ENCODE results near the gene CTIF.

The CTIF gene

DNA sequence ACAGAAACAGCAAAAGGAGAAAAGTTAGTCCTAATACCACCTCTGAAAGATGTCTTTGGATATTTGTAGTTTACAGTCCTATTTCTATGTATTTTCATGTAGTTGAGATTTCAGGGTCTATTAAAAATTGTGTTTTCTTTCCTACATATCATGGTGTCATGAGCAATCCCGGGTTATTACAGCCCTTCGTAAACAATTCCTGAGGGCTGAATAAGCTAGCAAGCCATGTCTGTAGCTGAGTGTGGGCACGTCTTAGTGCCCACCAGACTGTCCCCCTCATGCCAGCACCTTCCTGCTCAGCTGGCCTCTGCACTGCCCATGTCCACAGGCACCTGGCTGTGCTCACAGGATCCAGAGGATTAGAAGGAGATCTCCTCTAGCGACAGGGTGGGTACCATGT lies 60.6 kb downstream of the CTIF start:
- DNase-seq (ENCODE audit: low read depth in 1 of 2, low spot score in 1 of 2): no peak

- DNase-seq (ENCODE audit: low read depth in 1 of 2, low spot score in 1 of 2): no peak
Measured at GRCh38 chr18:48600046-48600445, 61.2 kb downstream of the CTIF start.

GRCh38 chr18:48600456-48601090 lies 61.7 kb downstream of the CTIF start:
- no peak for DNase-seq (ENCODE audit: low read depth in 1 of 2, low spot score in 1 of 2)

DNA sequence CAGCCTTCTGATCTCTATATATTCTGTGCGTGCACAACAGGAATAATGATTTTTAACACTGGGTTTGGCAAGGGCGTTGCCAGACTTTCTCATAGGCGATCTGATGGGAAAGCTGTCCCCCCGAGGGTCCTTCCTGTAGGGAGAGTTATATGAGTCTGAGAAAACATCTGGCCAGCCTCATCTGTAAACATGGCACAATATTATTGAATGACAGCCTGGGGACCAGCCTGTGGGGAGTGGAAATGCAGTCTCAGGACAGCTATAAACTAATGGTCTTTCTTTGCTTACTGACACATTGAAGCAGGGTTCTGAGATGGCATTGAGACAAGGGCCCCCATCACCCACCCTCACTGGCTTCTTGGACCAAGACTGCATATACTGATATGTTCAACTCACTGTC lies 62.5 kb downstream of the CTIF start:
- no peak for DNase-seq (ENCODE audit: low read depth in 1 of 2, low spot score in 1 of 2)

DNA sequence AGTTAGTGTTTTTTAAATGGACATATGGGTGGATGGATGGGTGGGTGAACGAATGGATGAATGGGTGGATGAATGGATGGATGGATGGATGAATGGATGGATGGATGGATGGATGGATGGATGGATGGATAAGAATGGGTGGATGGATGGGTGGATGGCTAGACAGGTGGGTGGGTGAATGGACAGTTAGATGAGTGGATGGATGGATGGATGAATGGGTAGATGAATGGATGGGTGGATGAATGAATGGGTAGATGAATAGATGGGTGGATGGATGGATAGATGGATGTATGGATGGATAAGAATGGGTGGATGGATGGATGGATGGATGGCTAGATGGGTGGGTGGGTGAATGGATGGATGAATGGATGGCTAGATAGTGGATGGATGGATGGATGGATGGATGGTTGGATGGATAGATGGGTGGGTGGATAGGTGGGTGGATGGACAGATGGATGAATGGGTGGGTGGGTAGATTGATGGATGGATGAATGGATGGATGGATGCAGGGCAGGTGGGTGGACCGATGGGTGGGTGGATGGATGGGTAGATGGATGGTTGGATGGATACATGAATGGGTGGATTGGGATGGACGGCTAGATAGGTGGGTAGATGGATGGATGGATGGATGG lies 64.0 kb downstream of the CTIF start:
- no peak for DNase-seq (ENCODE audit: low read depth in 1 of 2, low spot score in 1 of 2)

GRCh38 chr18:48605408-48605845 lies 66.6 kb downstream of the CTIF start:
- DNase-seq (ENCODE audit: low read depth in 1 of 2, low spot score in 1 of 2): no peak

DNA sequence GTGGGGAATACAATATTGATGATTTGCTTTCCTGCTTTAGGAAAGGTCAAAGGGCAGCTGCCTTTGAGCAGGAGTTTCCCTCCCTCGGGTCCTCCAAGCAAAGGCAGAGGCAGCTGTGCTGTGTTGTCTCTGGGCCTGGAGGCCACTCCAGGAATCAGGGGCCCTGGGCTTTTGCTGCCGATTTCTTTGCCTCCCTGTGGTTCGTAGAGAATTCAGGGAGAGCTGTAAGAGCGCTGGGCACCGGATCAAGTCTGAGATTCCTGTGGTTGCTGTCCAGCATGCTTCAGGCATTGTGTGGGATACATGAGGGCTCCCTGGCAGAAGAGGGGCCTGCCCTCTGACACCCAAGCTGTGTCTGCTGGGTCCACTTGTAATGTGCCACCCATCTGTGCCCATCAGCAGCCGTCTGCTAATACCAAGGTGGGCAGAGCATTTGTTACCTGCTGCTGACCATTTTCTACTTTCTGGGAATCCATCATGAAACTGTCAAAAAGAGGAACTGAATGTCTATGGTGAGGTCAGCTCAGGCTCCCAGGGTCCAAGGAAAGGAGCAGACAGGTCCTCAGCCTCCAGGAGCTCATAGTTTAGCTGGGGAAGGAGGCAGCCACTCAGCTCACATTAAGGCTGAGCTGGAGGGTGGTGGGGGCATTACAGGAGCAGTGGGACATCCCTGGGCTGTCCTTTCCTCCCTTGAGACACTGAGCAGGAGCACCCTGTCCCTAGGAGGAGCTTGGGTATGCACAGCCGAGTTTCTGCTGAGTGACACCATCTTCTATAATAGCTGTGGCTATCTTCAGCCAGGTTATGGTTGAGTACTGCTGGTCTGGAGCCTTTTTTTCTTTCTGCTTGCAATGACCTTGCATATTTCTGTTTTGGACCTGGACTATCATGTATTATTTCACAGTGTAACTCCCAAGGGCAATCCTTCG lies 68.5 kb downstream of the CTIF start:
- no peak for DNase-seq (ENCODE audit: low read depth in 1 of 2, low spot score in 1 of 2)

DNA sequence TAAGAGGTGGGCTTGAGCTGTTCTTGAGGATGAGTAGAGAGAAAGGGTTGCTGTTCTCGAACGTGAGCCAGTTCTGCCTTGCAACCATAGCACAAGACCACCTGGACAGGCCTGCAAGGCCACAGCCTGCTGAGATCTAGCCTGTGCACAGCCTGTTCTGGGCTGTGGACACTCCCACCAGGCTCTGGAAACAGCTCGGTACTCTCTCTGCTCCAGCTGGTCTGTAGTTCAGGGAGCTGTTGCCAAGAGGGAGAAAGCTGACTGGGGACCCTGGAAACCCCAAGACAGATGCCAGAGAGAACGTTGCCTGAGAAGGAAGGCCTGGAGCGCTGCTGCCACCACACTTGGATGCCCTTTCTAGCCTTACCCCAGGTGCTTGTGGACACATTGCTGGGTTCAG lies 69.8 kb downstream of the CTIF start:
- DNase-seq (ENCODE audit: low read depth in 1 of 2, low spot score in 1 of 2): no peak

- DNase-seq (ENCODE audit: low read depth in 1 of 2, low spot score in 1 of 2): no peak
Measured at GRCh38 chr18:48609114-48609513, 70.3 kb downstream of the CTIF start.

DNA sequence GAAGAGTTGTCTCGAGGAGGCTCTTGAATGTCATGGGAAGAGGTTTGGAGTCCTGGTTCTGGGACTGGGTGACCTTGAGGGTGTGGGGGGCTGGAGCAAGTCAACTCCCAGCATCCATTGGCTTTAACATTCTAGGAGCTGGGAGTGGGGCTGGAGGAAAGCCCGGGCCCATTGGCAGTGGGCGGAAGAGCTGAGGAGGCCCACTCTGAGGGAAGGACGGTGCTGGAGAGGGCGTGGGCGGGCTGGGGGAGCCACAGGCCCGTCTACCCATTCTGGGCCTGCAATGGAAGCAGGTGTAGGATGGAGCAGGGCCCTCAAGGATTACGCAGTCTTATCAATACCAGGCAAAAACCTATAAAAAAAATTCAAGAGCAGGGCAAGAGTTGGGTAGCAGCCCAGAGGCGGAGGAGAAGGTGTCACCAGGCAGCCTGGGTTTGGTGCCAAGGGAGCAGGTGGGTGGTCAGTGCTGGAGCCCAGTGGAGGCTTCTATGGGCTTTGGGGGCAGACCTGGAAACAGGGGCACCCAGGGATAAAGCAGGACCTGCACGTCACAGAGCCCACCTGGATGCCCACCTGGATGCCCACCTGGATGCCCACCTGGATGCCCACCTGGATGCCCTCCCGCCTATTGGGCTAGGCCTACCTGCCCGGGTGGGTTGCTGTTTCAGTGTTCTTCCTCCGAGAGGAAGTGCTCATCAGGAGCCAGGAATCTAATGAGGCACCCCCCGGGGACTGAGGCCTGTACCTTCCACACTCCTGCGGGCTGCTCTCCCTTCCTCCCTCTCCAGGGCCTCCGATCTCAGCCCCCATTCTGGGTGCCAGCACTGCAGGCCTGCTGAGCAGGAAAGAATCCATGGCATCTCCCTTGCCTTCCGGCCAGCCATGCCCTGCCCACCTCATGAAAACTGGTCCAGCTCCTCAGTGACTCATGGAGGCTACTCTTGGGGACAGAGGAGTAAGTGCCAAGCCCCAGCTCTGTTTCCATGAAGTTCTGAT lies 71.3 kb downstream of the CTIF start:
- no peak for DNase-seq (ENCODE audit: low read depth in 1 of 2, low spot score in 1 of 2)

DNA sequence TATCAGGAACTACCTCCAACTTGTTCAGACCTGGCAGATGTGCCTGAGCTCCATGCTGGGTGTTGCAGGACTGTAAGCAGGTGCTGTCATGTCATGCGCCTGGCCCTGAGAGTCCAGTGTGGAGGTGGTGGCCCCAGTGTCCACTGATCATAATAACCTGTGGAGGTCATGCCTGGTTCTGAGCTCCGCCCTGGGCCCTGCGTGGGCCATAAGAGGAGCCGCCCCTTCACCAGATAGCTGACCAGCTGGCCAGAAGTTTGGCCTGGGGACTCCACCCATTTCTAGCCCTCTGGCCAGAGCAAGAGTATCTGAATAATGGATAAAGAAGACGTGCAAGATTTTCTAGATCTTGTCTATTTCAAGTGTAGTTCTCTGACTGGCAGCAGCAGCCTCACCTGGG lies 72.4 kb downstream of the CTIF start:
- no peak for DNase-seq (ENCODE audit: low read depth in 1 of 2, low spot score in 1 of 2)

GRCh38 chr18:48611785-48612480 lies 73.1 kb downstream of the CTIF start:
- no peak for DNase-seq (ENCODE audit: low read depth in 1 of 2, low spot score in 1 of 2)

GRCh38 chr18:48612511-48612910 lies 73.7 kb downstream of the CTIF start:
- no peak for DNase-seq (ENCODE audit: low read depth in 1 of 2, low spot score in 1 of 2)

DNA sequence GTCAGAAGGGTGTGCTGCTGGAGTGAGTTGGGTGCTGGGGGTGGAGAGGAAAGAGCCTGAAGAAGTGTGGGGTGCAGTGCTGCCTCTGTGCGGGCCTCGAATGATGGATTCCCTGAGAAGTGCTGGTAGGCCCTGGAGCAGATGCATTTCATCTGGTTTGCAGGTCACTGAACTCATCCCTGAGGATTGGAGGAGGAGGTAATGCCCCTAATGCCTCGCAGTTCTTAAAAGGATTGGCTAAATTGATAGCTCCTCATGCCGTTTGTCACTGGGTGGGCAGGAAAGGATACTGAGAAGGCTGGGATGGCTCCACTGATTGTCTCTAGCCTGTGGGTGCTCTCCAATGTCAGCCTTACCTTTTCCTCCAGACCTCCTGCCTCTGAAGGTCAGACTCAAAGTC lies 74.1 kb downstream of the CTIF start:
- DNase-seq (ENCODE audit: low read depth in 1 of 2, low spot score in 1 of 2): no peak

- no peak for DNase-seq (ENCODE audit: low read depth in 1 of 2, low spot score in 1 of 2)
Measured at GRCh38 chr18:48613589-48614404, 75.0 kb downstream of the CTIF start.

GRCh38 chr18:48615566-48616401 lies 77.0 kb downstream of the CTIF start:
- no peak for DNase-seq (ENCODE audit: low read depth in 1 of 2, low spot score in 1 of 2)

DNA sequence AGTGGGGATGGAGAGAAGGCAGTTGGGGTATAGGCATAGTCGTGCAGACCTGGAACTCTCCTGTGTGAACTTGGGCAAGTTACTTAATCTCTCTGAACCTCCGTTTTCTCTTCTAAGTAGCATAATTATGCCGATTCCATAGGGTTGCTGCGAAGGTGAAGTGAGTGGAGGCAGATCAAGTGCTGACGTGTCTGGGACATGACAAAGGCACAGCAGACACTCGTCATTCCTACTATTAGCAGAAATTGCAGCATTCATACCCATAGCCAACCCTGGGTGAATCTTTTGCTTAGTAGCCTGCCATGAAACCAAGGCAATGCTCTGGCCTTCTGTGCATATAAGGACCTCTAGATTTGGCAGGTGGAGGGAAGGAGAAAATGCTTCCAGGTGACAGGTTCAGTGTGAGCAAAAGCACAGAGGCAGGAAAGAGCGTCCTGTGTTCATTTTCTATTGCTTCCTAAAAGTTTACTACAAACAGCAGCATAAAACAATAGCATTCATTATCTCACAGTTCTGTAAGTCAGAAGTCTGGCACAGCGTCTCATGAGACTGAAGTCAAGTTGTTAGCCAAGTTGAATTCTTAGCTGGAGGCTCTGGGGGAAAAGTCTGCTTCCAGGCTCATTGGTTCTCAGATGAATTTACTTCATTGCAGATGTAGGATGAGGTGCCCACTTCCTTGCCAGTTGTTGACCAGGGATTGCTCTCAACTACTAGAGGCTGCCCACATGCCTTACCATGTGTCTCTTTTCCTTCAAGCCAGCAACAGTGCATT lies 77.8 kb downstream of the CTIF start:
- no peak for DNase-seq (ENCODE audit: low read depth in 1 of 2, low spot score in 1 of 2)
